SK-N-SH (cell line): ENCODE measurements around the gene CLEC4A. TPM values are rescaled to one million over a fixed set of nuclear protein-coding genes. Genes with fewer than 3 reads are reported as not detected.

ENCODE experiments used
- CTCF ChIA-PET: fragments of 300-600, 350-600 bp; formaldehyde crosslinking; extraction: SDS; loops from one replicate; lab custom pipeline; 2021; lab: Yijun Ruan, JAX
- POLR2A ChIA-PET: fragments of 350-600 bp; sonication (Branson Sonifier 250); formaldehyde crosslinking; extraction: SDS; loops from one replicate; lab custom pipeline; 2020; ENCODE audit warnings: antibody characterized with exemption, inconsistent platforms; lab: Yijun Ruan, JAX
- DNase-seq: peaks from one replicate; pipeline ENCODE4 v3.0.0; 2012
- H2AFZ ChIP-seq: fragments of 200-600 bp; sonication (generic); 2 replicates; pipeline ENCODE4 v1.8.1; 2016; ENCODE audit warnings: antibody characterized with exemption, mild to moderate bottlenecking, low read depth
- H3F3A ChIP-seq: fragments of 200-600 bp; sonication (generic); replicated peaks from 2 replicates; pipeline ENCODE3; 2016; ENCODE audit warnings: antibody characterized with exemption, mild to moderate bottlenecking; ENCODE audit not compliant: insufficient read depth
- H3K27ac ChIP-seq, 2 experiments: fragments of 200-500 bp in 1 of 2; fragments of 200-600 bp in 1 of 2; sonication (Bioruptor generic) in 1 of 2; sonication (generic), shearing (Covaris generic) in 1 of 2; 2 replicates each; pipeline versions ENCODE4 v1.5.1 to v1.6.1; 2014 to 2016; ENCODE audit warnings: low read depth in 2 of 2, inconsistent platforms in 1 of 2, low read length in 1 of 2, mild to moderate bottlenecking in 1 of 2, mixed read lengths in 1 of 2
- H3K27me3 ChIP-seq: fragments of 200-600 bp; sonication (generic), shearing (Covaris generic); 2 replicates; pipeline ENCODE4 v1.6.1; 2016; ENCODE audit warnings: mixed run types; ENCODE audit not compliant: insufficient read depth
- H3K36me3 ChIP-seq, 2 experiments: fragments of 200-500 bp in 1 of 2; fragments of 200-600 bp in 1 of 2; sonication (Bioruptor generic) in 1 of 2; sonication (generic) in 1 of 2; replicated peaks in 1 of 2; 2 replicates each; pipeline versions ENCODE3 to v1.5.1; 2014 to 2016; ENCODE audit warnings: low read length in 1 of 2, mild to moderate bottlenecking in 1 of 2; ENCODE audit not compliant: insufficient read depth in 2 of 2, control insufficient read depth in 1 of 2
- H3K4me1 ChIP-seq, 2 experiments: fragments of 200-500 bp in 1 of 2; fragments of 200-600 bp in 1 of 2; sonication (Bioruptor generic) in 1 of 2; sonication (generic), shearing (Covaris generic) in 1 of 2; 2 replicates each; pipeline versions ENCODE4 v1.5.1 to v1.6.1; 2014 to 2016; ENCODE audit warnings: low read depth in 1 of 2, low read length in 1 of 2, mixed run types in 1 of 2; ENCODE audit not compliant: insufficient read depth in 2 of 2, control insufficient read depth in 1 of 2
- H3K4me2 ChIP-seq: fragments of 200-600 bp; sonication (generic), shearing (Covaris generic); 2 replicates; pipeline ENCODE4 v1.6.1; 2017; ENCODE audit warnings: mixed run types
- H3K4me3 ChIP-seq, 2 experiments: fragments of 200-500 bp in 1 of 2; fragments of 200-600 bp in 1 of 2; sonication (Bioruptor generic) in 1 of 2; sonication (generic), shearing (Covaris generic) in 1 of 2; 2 replicates each; pipeline versions ENCODE4 v1.5.1 to v1.8.1; 2014 to 2016; ENCODE audit warnings: low read depth in 2 of 2, inconsistent platforms in 1 of 2, low read length in 1 of 2, mild to moderate bottlenecking in 1 of 2, mixed read lengths in 1 of 2, moderate library complexity in 1 of 2
- H3K79me2 ChIP-seq: fragments of 200-600 bp; sonication (generic); 2 replicates; pipeline ENCODE4 v1.8.1; 2017; ENCODE audit warnings: mild to moderate bottlenecking; ENCODE audit not compliant: insufficient read depth
- H3K9ac ChIP-seq: fragments of 200-600 bp; sonication (generic); 2 replicates; pipeline ENCODE4 v1.6.1; 2017; ENCODE audit warnings: mixed run types
- H3K9me2 ChIP-seq: fragments of 200-600 bp; sonication (generic); 2 replicates; pipeline ENCODE4 v1.6.1; 2017; ENCODE audit warnings: mixed run types
- H3K9me3 ChIP-seq: fragments of 200-600 bp; sonication (generic); 2 replicates; pipeline ENCODE4 v1.6.1; 2017; ENCODE audit warnings: mixed run types, mild to moderate bottlenecking, moderate library complexity
- H4K20me1 ChIP-seq: fragments of 200-600 bp; sonication (generic); 2 replicates; pipeline ENCODE4 v1.6.1; 2017; ENCODE audit warnings: mild to moderate bottlenecking, mixed run types; ENCODE audit not compliant: insufficient read depth
- ELF1 ChIP-seq: IDR thresholded peaks from 2 replicates; pipeline ENCODE4 v1.4.0; 2012
- EZH2phosphoT487 ChIP-seq: fragments of 200-600 bp; sonication (generic); IDR thresholded peaks from 2 replicates; pipeline ENCODE4 v1.6.1; 2017; ENCODE audit warnings: low read depth, mixed run types, mild to moderate bottlenecking, antibody characterized with exemption, moderate library complexity, borderline replicate concordance
- FOSL2 ChIP-seq: IDR thresholded peaks from 2 replicates; pipeline ENCODE4 v1.4.0; 2012; ENCODE audit warnings: low read depth, mild to moderate bottlenecking, moderate library complexity, borderline replicate concordance
- GABPA ChIP-seq: IDR thresholded peaks from 2 replicates; pipeline ENCODE4 v1.4.0; 2012; ENCODE audit warnings: low read depth, mild to moderate bottlenecking
- GATA2 ChIP-seq: sonication (generic); formaldehyde crosslinking; IDR thresholded peaks from 2 replicates; pipeline ENCODE4 v1.5.0; 2020; ENCODE audit warnings: mild to moderate bottlenecking, missing genetic modification reagents
- JUND ChIP-seq: IDR thresholded peaks from 2 replicates; pipeline ENCODE4 v1.4.0; 2012
- MEF2A ChIP-seq: IDR thresholded peaks from 2 replicates; pipeline ENCODE4 v1.4.0; 2012; ENCODE audit warnings: low read depth, borderline replicate concordance
- NFIC ChIP-seq: IDR thresholded peaks from 2 replicates; pipeline ENCODE4 v1.4.0; 2012; ENCODE audit warnings: borderline replicate concordance
- POLR2AphosphoS5 ChIP-seq: IDR thresholded peaks from 2 replicates; pipeline ENCODE4 v1.6.1; 2012; ENCODE audit warnings: low read depth, low read length
- RAD21 ChIP-seq: IDR thresholded peaks from 2 replicates; pipeline ENCODE4 v1.6.1; 2012; ENCODE audit warnings: mild to moderate bottlenecking, low read length
- RFX5 ChIP-seq: IDR thresholded peaks from 2 replicates; pipeline ENCODE4 v1.6.1; 2012; ENCODE audit warnings: mild to moderate bottlenecking, improper control_type of control experiment, low read length
- RXRA ChIP-seq: IDR thresholded peaks from 2 replicates; pipeline ENCODE4 v1.4.0; 2012; ENCODE audit warnings: low read depth, mild to moderate bottlenecking, borderline replicate concordance
- SIN3A ChIP-seq: IDR thresholded peaks from 2 replicates; pipeline ENCODE4 v1.6.1; 2012; ENCODE audit warnings: low read depth, mild to moderate bottlenecking, low read length, moderate library complexity, borderline replicate concordance
- SMC3 ChIP-seq: IDR thresholded peaks from 2 replicates; pipeline ENCODE4 v1.6.1; 2012; ENCODE audit warnings: low read depth, low read length, improper control_type of control experiment
- TAF1 ChIP-seq: IDR thresholded peaks from 2 replicates; pipeline ENCODE4 v1.6.1; 2012; ENCODE audit warnings: low read depth, mild to moderate bottlenecking, low read length, moderate library complexity, borderline replicate concordance
- TCF12 ChIP-seq: IDR thresholded peaks from 2 replicates; pipeline ENCODE4 v1.4.0; 2012
- YY1 ChIP-seq: IDR thresholded peaks from 2 replicates; pipeline ENCODE4 v1.4.0; 2012; ENCODE audit warnings: low read depth, mild to moderate bottlenecking
- WGBS: methylation state at CpG from one replicate; pipeline ENCODE4 v1.1.6; 2017; ENCODE audit warnings: low lambda C conversion rate; 5-methylcytosine and 5-hydroxymethylcytosine counted together
- polyA plus RNA-seq, 3 experiments: library from polyadenylated mRNA; depleted of rRNA; stranded (reverse); fragments of >200 nt; gene quantifications; 2 replicates each; pipeline ENCODE4 v1.2.3, GENCODE V29; 2012
- TF ChIP-seq, protein P1 (sequence below): IDR thresholded peaks from 2 replicates; pipeline ENCODE4; 2012
- TF ChIP-seq, protein P2 (sequence below): IDR thresholded peaks from 2 replicates; pipeline ENCODE4 v1.6.1; 2012; ENCODE audit warnings: mild to moderate bottlenecking, low read depth, low read length, moderate library complexity
- TF ChIP-seq, protein P3 (sequence below): fragments of 200-600 bp; sonication (generic); IDR thresholded peaks from 2 replicates; pipeline ENCODE4 v1.6.1; 2017; ENCODE audit warnings: antibody characterized with exemption, mild to moderate bottlenecking, moderate library complexity

The CLEC4A gene
- 0.44 and 0.67 TPM in 2 replicates for polyA plus RNA-seq (2012; rRNA removed)
- polyA plus RNA-seq (2012; cell fraction: cytosol; rRNA removed): 0.07 and 0.21 TPM in 2 replicates
- 1.7 and 3.0 TPM in 2 replicates for polyA plus RNA-seq (2012; cell fraction: nucleus; rRNA removed)

DNA sequence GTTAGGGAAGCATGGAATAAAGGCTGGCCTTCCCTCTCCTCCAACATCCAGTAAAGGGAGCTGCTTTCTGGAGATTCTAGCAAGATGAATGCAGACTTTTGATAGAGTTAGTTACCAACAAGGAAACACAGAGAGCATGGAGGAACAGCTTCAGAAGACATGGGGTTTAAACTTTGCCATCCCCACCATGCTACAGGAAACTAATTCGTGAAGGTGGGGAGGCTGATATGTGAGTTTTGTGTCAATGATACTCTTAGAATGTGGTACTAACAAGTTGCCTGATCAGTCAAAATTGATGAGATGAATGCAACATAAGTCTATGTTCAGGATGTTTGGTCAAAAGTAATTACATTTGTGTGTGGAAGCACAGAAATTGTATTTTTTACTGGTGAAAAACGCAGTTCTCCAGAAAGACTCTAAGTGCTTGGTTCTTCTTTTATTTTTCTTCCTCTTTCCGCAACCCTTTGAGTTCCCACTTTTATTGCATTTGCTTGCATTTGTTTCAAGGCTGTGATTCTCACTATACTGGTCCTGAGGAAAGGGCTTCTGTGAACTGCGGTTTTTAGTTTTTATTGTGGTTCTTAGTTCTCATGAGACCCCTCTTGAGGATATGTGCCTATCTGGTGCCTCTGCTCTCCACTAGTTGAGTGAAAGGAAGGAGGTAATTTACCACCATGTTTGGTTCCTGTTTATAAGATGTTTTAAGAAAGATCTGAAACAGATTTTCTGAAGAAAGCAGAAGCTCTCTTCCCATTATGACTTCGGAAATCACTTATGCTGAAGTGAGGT is at the start of gene CLEC4A:
Gene CLEC4A (plus strand): TSS at position 494 of the 789 bp plus-strand sequence. CDS start 262 bp downstream, at position 756.
- CTCF ChIA-PET: interaction anchor here (0.7 kb wide), 1 partner anchor 973 kb away, joined by 3 read pairs; no protein-coding TSS in a partner anchor
- no peak within 1 kb of the TSS for H3K4me3 ChIP-seq
- no peak for TF ChIP-seq GABPA
- no peak for TF ChIP-seq NFIC
- TF ChIP-seq SMC3: no peak
- no peak for TF ChIP-seq RFX5
- POLR2A ChIA-PET: no interaction called here
- H3K79me2 ChIP-seq: no peaks in the 10 kb centered on the region
- H3K27ac ChIP-seq: no peak within 1 kb of the TSS
- H3K4me2 ChIP-seq: no peak within 1 kb of the TSS
- no peak within 1 kb of the TSS for H3K9ac ChIP-seq
- WGBS: 84% methylated on average over 5 of the region's 5 CpGs
- H2AFZ ChIP-seq: no peak within 1 kb of the TSS
- no peaks in the 10 kb centered on the region for H3K27me3 ChIP-seq
- no peaks in the 10 kb centered on the region for H3K4me1 ChIP-seq
- DNase-seq: no peak
- H3K9me2 ChIP-seq: no peaks in the 10 kb centered on the region
- H4K20me1 ChIP-seq: no peaks in the 10 kb centered on the region
- H3K9me3 ChIP-seq: no peaks in the 10 kb centered on the region
- no peaks in the 10 kb centered on the region for H3F3A ChIP-seq
- no peaks in the 10 kb centered on the region for H3K36me3 ChIP-seq

DNA sequence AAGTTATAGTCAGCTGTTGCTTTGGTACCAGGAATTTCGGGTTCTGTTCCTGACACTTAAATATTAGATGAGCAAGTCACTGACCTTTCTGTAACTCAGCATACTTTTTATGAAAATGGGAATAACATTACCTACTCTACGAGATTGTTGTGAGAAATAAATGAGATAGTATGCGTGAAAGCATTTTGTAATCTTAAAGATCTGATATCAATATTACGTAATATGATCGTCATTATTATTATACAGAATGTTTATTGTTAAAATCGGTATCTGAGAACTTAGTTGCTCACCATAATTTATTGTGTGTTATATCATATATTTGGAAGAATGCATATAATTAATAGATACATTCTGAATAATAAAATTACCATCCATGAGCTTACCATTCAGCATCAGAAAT is 47.5 kb upstream of the CLEC4A start:
- H3K27ac ChIP-seq: no peak overlapping the region

More for the DNA sequence above, 47.5 kb upstream of the CLEC4A start:
- H4K20me1 ChIP-seq: no peaks in the 10 kb centered on the region
- H3K79me2 ChIP-seq: no peaks in the 10 kb centered on the region
- WGBS: 81% methylated on average over 6 of the region's 6 CpGs
- no peak for DNase-seq
- ChIA-PET CTCF (interaction anchor here (0.8 to 3.1 kb wide), 2 partner anchors 10 to 30 kb away, joined by 3 to 19 read pairs; partner anchors contain the start of gene C3AR1), POLR2A (no interaction called here)
- H3K4me1 ChIP-seq: peaks cover 3 to 10% of the 10 kb centered on the region in 2 experiments; a peak in 3 of 4 replicates
- H3K9me3 ChIP-seq: no peaks in the 10 kb centered on the region
- no peaks in the 10 kb centered on the region for H3K27me3 ChIP-seq
- no peaks in the 10 kb centered on the region for H3K9me2 ChIP-seq
- no peak overlapping the region for H2AFZ ChIP-seq
- no peak overlapping the region for H3K4me2 ChIP-seq
- H3K36me3 ChIP-seq: no peaks in the 10 kb centered on the region
- no peak overlapping the region for H3K9ac ChIP-seq
- H3K4me3 ChIP-seq: no peak overlapping the region
- H3F3A ChIP-seq: peaks cover 9% of the 10 kb centered on the region
- TF ChIP-seq SIN3A: no peak
- no peak for TF ChIP-seq FOSL2
- TF ChIP-seq RFX5: no peak
- TF ChIP-seq YY1: no peak
- no peak for TF ChIP-seq TCF12
- TF ChIP-seq EZH2phosphoT487: no peak
- no peak for TF ChIP-seq SMC3
- TF ChIP-seq TAF1: no peak
- no peak for TF ChIP-seq GABPA
- no peak for TF ChIP-seq ELF1
- no peak for TF ChIP-seq MEF2A
- TF ChIP-seq RXRA: no peak
- TF ChIP-seq, protein P1, sequence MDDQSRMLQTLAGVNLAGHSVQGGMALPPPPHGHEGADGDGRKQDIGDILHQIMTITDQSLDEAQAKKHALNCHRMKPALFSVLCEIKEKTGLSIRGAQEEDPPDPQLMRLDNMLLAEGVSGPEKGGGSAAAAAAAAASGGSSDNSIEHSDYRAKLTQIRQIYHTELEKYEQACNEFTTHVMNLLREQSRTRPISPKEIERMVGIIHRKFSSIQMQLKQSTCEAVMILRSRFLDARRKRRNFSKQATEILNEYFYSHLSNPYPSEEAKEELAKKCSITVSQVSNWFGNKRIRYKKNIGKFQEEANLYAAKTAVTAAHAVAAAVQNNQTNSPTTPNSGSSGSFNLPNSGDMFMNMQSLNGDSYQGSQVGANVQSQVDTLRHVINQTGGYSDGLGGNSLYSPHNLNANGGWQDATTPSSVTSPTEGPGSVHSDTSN: no peak
- no peak for TF ChIP-seq RAD21
- TF ChIP-seq, protein P2, sequence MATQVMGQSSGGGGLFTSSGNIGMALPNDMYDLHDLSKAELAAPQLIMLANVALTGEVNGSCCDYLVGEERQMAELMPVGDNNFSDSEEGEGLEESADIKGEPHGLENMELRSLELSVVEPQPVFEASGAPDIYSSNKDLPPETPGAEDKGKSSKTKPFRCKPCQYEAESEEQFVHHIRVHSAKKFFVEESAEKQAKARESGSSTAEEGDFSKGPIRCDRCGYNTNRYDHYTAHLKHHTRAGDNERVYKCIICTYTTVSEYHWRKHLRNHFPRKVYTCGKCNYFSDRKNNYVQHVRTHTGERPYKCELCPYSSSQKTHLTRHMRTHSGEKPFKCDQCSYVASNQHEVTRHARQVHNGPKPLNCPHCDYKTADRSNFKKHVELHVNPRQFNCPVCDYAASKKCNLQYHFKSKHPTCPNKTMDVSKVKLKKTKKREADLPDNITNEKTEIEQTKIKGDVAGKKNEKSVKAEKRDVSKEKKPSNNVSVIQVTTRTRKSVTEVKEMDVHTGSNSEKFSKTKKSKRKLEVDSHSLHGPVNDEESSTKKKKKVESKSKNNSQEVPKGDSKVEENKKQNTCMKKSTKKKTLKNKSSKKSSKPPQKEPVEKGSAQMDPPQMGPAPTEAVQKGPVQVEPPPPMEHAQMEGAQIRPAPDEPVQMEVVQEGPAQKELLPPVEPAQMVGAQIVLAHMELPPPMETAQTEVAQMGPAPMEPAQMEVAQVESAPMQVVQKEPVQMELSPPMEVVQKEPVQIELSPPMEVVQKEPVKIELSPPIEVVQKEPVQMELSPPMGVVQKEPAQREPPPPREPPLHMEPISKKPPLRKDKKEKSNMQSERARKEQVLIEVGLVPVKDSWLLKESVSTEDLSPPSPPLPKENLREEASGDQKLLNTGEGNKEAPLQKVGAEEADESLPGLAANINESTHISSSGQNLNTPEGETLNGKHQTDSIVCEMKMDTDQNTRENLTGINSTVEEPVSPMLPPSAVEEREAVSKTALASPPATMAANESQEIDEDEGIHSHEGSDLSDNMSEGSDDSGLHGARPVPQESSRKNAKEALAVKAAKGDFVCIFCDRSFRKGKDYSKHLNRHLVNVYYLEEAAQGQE: no peak
- TF ChIP-seq, protein P3, sequence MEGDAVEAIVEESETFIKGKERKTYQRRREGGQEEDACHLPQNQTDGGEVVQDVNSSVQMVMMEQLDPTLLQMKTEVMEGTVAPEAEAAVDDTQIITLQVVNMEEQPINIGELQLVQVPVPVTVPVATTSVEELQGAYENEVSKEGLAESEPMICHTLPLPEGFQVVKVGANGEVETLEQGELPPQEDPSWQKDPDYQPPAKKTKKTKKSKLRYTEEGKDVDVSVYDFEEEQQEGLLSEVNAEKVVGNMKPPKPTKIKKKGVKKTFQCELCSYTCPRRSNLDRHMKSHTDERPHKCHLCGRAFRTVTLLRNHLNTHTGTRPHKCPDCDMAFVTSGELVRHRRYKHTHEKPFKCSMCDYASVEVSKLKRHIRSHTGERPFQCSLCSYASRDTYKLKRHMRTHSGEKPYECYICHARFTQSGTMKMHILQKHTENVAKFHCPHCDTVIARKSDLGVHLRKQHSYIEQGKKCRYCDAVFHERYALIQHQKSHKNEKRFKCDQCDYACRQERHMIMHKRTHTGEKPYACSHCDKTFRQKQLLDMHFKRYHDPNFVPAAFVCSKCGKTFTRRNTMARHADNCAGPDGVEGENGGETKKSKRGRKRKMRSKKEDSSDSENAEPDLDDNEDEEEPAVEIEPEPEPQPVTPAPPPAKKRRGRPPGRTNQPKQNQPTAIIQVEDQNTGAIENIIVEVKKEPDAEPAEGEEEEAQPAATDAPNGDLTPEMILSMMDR: no peak
- no peak for TF ChIP-seq POLR2AphosphoS5
- TF ChIP-seq JUND: no peak
- no peak for TF ChIP-seq GATA2 (CRISPR knock-in tag)
- TF ChIP-seq, all 33 proteins: peak for 0
